ENCODE data around the gene CHID1.

The CHID1 gene

GRCh38 chr11:849104-849824 lies 61.3 kb downstream of the CHID1 start:
- DNase-seq (ENCODE audit: low read depth): no peak

- no peak for DNase-seq (ENCODE audit: low read depth)
These were observed 62.2 kb downstream of the CHID1 start for GRCh38 chr11:848380-848931.

- DNase-seq (ENCODE audit: low read depth): no peak
These were observed 62.7 kb downstream of the CHID1 start for GRCh38 chr11:847876-848275.

- no peak for DNase-seq (ENCODE audit: low read depth)
These were observed 64.0 kb downstream of the CHID1 start for GRCh38 chr11:846496-847098.

GRCh38 chr11:845872-846495 lies 64.6 kb downstream of the CHID1 start:
- no peak for DNase-seq (ENCODE audit: low read depth)

GRCh38 chr11:844693-845644 lies 65.6 kb downstream of the CHID1 start:
- peak; percentile 92 for DNase-seq (ENCODE audit: low read depth)

- DNase-seq (ENCODE audit: low read depth): peak; percentile 93
These were observed 66.6 kb downstream of the CHID1 start for GRCh38 chr11:843818-844692.

GRCh38 chr11:843086-843734 lies 67.4 kb downstream of the CHID1 start:
- no peak for DNase-seq (ENCODE audit: low read depth)

- DNase-seq (ENCODE audit: low read depth): peak; percentile 72
These were observed 68.1 kb downstream of the CHID1 start, which contains the start of the genes POLR2L and TSPAN4 for GRCh38 chr11:842370-843002. POLR2L (minus strand) TSS chr11:842529; CDS start chr11:842508, 21 bp downstream. TSPAN4 (plus strand) TSS chr11:842852; CDS start chr11:850305, 7,453 bp downstream.

- no peak for DNase-seq (ENCODE audit: low read depth)
These were observed 68.6 kb downstream of the CHID1 start for GRCh38 chr11:841981-842369.

- no peak for DNase-seq (ENCODE audit: low read depth)
These were observed 70.6 kb downstream of the CHID1 start for GRCh38 chr11:839875-840617.

GRCh38 chr11:839280-839623 lies 71.4 kb downstream of the CHID1 start:
- no peak for DNase-seq (ENCODE audit: low read depth)

GRCh38 chr11:838441-839279 lies 72.0 kb downstream of the CHID1 start:
- no peak for DNase-seq (ENCODE audit: low read depth)

- no peak for DNase-seq (ENCODE audit: low read depth)
These were observed 72.7 kb downstream of the CHID1 start for GRCh38 chr11:837990-838307.

- no peak for DNase-seq (ENCODE audit: low read depth)
These were observed 73.2 kb downstream of the CHID1 start for GRCh38 chr11:837189-837989.

GRCh38 chr11:836700-837099 lies 73.9 kb downstream of the CHID1 start:
- no peak for DNase-seq (ENCODE audit: low read depth)

- DNase-seq (ENCODE audit: low read depth): no peak
These were observed 74.3 kb downstream of the CHID1 start for GRCh38 chr11:836274-836673.
